ENCODE results near the gene TMEM250. TPM values are rescaled to one million over a fixed set of nuclear protein-coding genes. Genes with fewer than 3 reads are reported as not detected.
A peak's percentile ranks its signal among the peaks of the same experiment; 100 is the strongest.

The TMEM250 gene
- total and polyA plus RNA-seq, 9 of the 15 experiments (the other 6 are each of a cell fraction or from before 2014, with no cell fraction given): 0.32 to 44.6 (median 12.2) TPM

GRCh38 chr9:136119061-136119882 is 597 bp upstream of the TMEM250 start (continued):
- TF ChIP-seq CTCFL (IDR thresholded peaks at IDR 0.05; ENCODE audit: borderline replicate concordance, insufficient read depth, low read depth, low read length, poor library complexity, severe bottlenecking): peak; percentile 75
- TF ChIP-seq CAMTA2 (CRISPR knock-in tag; conservative IDR thresholded peaks at IDR 0.05): no peak

GRCh38 chr9:136117916-136118319 is 757 bp downstream of the TMEM250 start:
- BruUV-seq (replicated peaks): TSS peak; percentile 64
- intact Hi-C loops (cut with micrococcal nuclease) (loop anchor here (2.0 kb wide), 1 partner anchor 29 kb away; no protein-coding TSS in a partner anchor), in situ Hi-C loops (cut with MboI) (no loop called here)
- 1% methylated on average over 32 of the region's 36 CpGs for WGBS (ENCODE audit: insufficient coverage, low coverage, missing lambda C conversion rate)
- no peaks in the 10 kb centered on the region for H3K9me1 ChIP-seq (ENCODE audit: control insufficient read depth, insufficient read depth, low read length)
- H2AFZ ChIP-seq (ENCODE audit: low read depth, low read length): peak overlapping the region; percentile 89
- peaks cover 18 to 71% of the 10 kb centered on the region in 2 experiments for H3K4me1 ChIP-seq (replicated peaks in 1 of 2; ENCODE audit: control insufficient read depth in 2 of 2, insufficient read depth in 2 of 2, low read length in 2 of 2)
- H3K9ac ChIP-seq (ENCODE audit: insufficient read depth in 1 of 2, low read depth in 2 of 2, low read length in 2 of 2): peak overlapping the region; percentile 79 to 94
- H3K36me3 ChIP-seq (ENCODE audit: control insufficient read depth, insufficient read depth, low read length): peaks cover 20% of the 10 kb centered on the region; the same call in 1 of the 3 replicates
- peak overlapping the region; percentile 82 for H3K4me3 ChIP-seq
- FAIRE-seq (no peak), DNase-seq (ENCODE audit: extremely low read depth in 1 of 4, low spot score in 3 of 4) (peak in 3 of 4 experiments; percentile 47 to 56 (median 50)), ATAC-seq (peak; percentile 28)
- H3K4me2 ChIP-seq (ENCODE audit: insufficient read depth, low read length): peak overlapping the region; percentile 83
- H3K27ac ChIP-seq (ENCODE audit: extremely low read depth, low read depth, low read length): peak overlapping the region; percentile 95
- no peaks in the 10 kb centered on the region; the same call in 1 of the 2 replicates for H4K20me1 ChIP-seq (replicated peaks; ENCODE audit: control insufficient read depth, insufficient read depth, low read length)
- peaks cover 31% of the 10 kb centered on the region for H3K79me2 ChIP-seq (ENCODE audit: control insufficient read depth, insufficient read depth, low read length)
- ChIA-PET CTCF (ENCODE audit: low intra/inter-chr PET ratio) (no interaction called here), POLR2A (interaction anchor here (0.6 to 1.3 kb wide), 4 partner anchors 11 to 305 kb away, joined by 3 to 4 read pairs (median 4); partner anchors contain the start of gene UBAC1)
- no peaks in the 10 kb centered on the region for H3K9me3 ChIP-seq (replicated peaks; ENCODE audit: control insufficient read depth, insufficient read depth, low read depth, low read length)
- H3K27me3 ChIP-seq (ENCODE audit: control insufficient read depth in 2 of 2, insufficient read depth in 2 of 2, low read length in 2 of 2): no peaks in the 10 kb centered on the region
- TF ChIP-seq PHF8 (IDR thresholded peaks at IDR 0.05; ENCODE audit: borderline replicate concordance, low read length) (0 out of 2 replicates have a peak, but pooled peaks have one; percentile 8), LARP7 (IDR thresholded peaks at IDR 0.05) (no peak), CBX1 (IDR thresholded peaks at IDR 0.05; ENCODE audit: low read depth) (no peak), HMGN3 (IDR thresholded peaks at IDR 0.05; ENCODE audit: borderline replicate concordance, extremely low read depth, insufficient read length, low read depth, low read length) (peak; percentile 16), GATAD2A (IDR thresholded peaks at IDR 0.05) (0 out of 2 replicates have a peak, but pooled peaks have one; percentile 16), TAF1 (IDR thresholded peaks at IDR 0.05; ENCODE audit: control insufficient read depth, extremely low read depth, insufficient read depth, low read length, severe bottlenecking) (peak; percentile 12), AFF4 (CRISPR knock-in tag; IDR thresholded peaks at IDR 0.05) (0 out of 2 replicates have a peak, but pooled peaks have one; percentile 14), SP1 (CRISPR knock-in tag; IDR thresholded peaks at IDR 0.05) (0 out of 2 replicates have a peak, but pooled peaks have one; percentile 30), NFXL1 (CRISPR knock-in tag; IDR thresholded peaks at IDR 0.05) (no peak), PKNOX1 (IDR thresholded peaks at IDR 0.05) (peak; percentile 52; the same call in 1 of the 2 replicates)
